Stimulated activated CD8-positive, alpha-beta memory T cell treated with anti-CD3 and anti-CD28 coated beads, Interleukin-4, amount 100 ng/mL, for 4 hours (primary cell): ENCODE results near the gene WDR82.

Experiments used
- DNase-seq, 2 donors: peaks; one replicate each; pipeline ENCODE4 v3.0.0-alpha.2; 2020; ENCODE audit warnings: low read depth in 2 of 2, low spot score in 1 of 2

Gene WDR82

DNA sequence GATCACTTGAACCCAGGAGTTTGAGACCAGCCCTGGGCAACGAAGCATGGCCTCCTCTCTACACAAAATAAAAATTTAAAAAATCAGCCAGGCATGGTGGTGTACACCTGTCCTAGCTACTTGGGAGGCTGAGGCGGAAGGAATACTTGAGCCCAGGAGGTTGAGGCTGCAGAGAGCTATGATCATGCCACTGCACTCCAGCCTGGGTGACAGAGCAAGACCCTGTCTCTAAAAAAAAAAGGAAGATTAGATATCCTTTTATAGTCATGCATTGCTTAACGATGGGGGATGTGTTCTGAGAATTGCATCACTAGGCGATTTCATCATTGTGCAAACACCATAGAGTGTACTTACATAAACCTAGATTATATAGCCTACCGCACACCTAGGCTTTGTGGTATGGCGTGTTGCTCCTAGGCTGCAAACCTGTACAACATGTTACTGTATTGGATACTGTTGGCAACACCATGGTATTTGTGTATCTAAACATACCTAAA is 67.9 kb downstream of the WDR82 start:
- no peak for DNase-seq

GRCh38 chr3:52210037-52210436 is 68.4 kb downstream of the WDR82 start:
- no peak for DNase-seq

DNA sequence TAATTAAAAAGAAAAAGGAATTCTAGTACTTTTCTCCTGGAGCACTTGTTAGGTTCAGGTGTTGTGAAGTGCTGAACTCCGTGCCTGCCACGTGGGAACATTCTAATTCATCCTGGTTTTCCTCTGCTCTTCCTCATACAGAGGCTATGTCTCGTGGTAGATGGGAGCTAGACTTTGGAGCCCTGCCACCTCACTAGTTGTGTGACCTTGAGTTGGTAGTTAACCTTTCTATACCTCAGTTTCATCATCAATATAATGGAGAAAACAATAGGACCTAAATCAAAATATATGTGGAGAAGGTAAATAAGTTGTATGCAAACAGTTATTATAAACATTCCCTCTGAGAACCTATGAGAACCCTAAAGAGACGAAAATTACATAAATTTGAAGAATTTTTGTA is 69.9 kb downstream of the WDR82 start:
- no peak for DNase-seq

DNA sequence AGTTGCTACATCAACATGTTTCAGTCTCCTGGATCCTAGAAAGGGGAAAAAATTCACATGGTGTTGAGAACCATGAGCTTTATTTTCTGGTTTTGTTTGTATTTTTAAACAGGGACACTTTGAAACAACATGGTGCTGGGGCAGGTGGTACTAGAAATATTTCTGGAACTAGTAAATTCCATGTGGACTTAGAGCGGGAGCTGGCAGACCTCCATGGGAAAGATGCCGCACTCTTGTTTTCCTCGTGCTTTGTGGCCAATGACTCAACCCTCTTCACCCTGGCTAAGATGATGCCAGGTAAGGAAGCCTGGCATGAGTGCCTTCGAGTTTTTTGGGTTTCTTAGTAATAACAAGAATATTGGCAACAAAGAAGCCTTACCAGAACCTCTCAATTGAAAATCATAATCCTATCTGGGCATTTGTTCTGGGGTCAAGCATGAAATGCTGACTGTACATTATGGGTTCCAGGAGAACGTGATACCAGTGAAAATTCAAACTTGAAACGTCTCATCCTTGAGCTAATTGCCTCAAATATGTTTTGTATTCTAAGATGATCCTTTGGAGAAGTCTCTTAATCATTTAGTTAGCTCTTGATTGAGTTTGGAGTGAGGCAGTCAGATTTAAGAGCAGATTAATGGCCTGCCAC is 72.6 kb downstream of the WDR82 start:
- no peak for DNase-seq
